Measurements from ENCODE around the gene BPIFA1. TPM values are rescaled to one million over a fixed set of nuclear protein-coding genes. Genes with fewer than 3 reads are reported as not detected.

BPIFA1 gene
- polyA plus RNA-seq, 4 donors = 0.67 TPM; not detected in 3

GRCh38 chr20:33203444-33203843 is 32.4 kb upstream of the BPIFA1 start:
- whole genome bisulfite sequencing, 3 donors = 84 to 85% (median 84%) methylated on average over 3 of the region's 3 CpGs
- DNase-seq (no peak), FAIRE-seq (no peak)
- no peaks in the 10 kb centered on the region for H3K27me3 ChIP-seq (ENCODE audit: control insufficient read depth in 3 of 3, insufficient read depth in 3 of 3, low read length in 3 of 3)
- no peak overlapping the region for H3K4me3 ChIP-seq (ENCODE audit: low read depth in 1 of 3, low read length in 3 of 3)
- H3K9me3 ChIP-seq (ENCODE audit: control insufficient read depth in 2 of 2, insufficient read depth in 1 of 2, low read depth in 1 of 2, low read length in 1 of 2) = no peaks in the 10 kb centered on the region
- H3K4me1 ChIP-seq (ENCODE audit: control insufficient read depth in 3 of 3, insufficient read depth in 2 of 3, low read depth in 1 of 3, low read length in 2 of 3) = no peaks in the 10 kb centered on the region
- H3K27ac ChIP-seq (ENCODE audit: low read depth in 1 of 3, low read length in 2 of 3) = no peak overlapping the region
- no peaks in the 10 kb centered on the region for H3K36me3 ChIP-seq (ENCODE audit: control insufficient read depth in 3 of 3, insufficient read depth in 2 of 3, low read depth in 1 of 3, low read length in 3 of 3)

DNA sequence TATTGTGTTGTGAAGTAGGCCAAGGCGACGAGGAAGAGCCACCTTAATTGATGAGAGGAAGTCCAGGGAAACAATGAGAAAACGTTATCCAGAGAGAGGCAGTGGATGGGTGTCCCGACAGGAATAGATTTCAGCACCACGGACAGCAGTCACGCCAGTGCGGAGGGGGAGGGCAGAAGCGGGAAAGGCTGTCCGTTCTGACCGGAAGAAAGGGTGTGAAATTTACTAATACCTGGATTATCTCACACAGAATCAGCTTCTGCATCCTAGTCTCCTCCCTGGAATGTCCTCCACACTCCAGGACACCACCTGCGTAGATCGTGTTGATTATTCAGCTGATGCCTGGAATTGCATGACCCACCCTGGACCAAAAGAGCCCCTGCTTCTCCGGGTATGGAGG is 26.0 kb upstream of the BPIFA1 start:
- Histone ChIP-seq H3K4me1 (ENCODE audit: control insufficient read depth in 3 of 3, insufficient read depth in 2 of 3, low read depth in 1 of 3, low read length in 2 of 3) (no peaks in the 10 kb centered on the region), H3K27ac (ENCODE audit: low read depth in 1 of 3, low read length in 2 of 3) (no peak overlapping the region), H3K27me3 (ENCODE audit: control insufficient read depth in 3 of 3, insufficient read depth in 3 of 3, low read length in 3 of 3) (peaks cover 0 to 9% (median 0%) of the 10 kb centered on the region in 3 donors), H3K9me3 (ENCODE audit: control insufficient read depth in 2 of 2, insufficient read depth in 1 of 2, low read depth in 1 of 2, low read length in 1 of 2) (no peaks in the 10 kb centered on the region), H3K4me3 (ENCODE audit: low read depth in 1 of 3, low read length in 3 of 3) (no peak overlapping the region), H3K36me3 (ENCODE audit: control insufficient read depth in 3 of 3, insufficient read depth in 2 of 3, low read depth in 1 of 3, low read length in 3 of 3) (no peaks in the 10 kb centered on the region)
- FAIRE-seq = no peak
- 7 to 8% (median 7%) methylated on average over 13 of the region's 13 CpGs for WGBS, 3 donors
- DNase-seq = peak; percentile 55 to 76

DNA sequence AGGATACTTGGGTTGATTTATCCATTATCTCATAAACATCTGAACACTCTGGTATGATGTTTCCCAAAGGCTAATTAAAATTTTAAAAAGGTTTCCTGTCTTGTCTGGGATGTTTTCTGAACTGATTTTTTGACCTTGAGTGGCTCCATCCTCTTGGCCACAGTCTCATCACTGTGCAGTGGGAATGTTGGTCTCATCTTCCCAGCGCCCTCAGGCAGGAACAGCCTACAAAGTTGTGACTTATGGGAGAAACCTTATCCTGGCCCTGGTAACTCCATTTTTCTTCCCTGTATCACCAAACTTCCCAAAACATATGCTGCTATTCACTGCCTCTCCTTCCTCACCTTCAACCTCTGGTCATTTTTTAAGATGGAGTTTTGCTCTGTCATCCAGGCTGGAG is 25.4 kb upstream of the BPIFA1 start:
- 17 to 45% (median 28%) methylated on average over 1 of the region's 1 CpG for WGBS, 3 donors
- FAIRE-seq (no peak), DNase-seq (no peak)
- Histone ChIP-seq H3K4me1 (ENCODE audit: control insufficient read depth in 3 of 3, insufficient read depth in 2 of 3, low read depth in 1 of 3, low read length in 2 of 3) (no peaks in the 10 kb centered on the region), H3K4me3 (ENCODE audit: low read depth in 1 of 3, low read length in 3 of 3) (no peak overlapping the region), H3K9me3 (ENCODE audit: control insufficient read depth in 2 of 2, insufficient read depth in 1 of 2, low read depth in 1 of 2, low read length in 1 of 2) (no peaks in the 10 kb centered on the region), H3K27ac (ENCODE audit: low read depth in 1 of 3, low read length in 2 of 3) (no peak overlapping the region), H3K27me3 (ENCODE audit: control insufficient read depth in 3 of 3, insufficient read depth in 3 of 3, low read length in 3 of 3) (peaks cover 0 to 9% (median 0%) of the 10 kb centered on the region in 3 donors), H3K36me3 (ENCODE audit: control insufficient read depth in 3 of 3, insufficient read depth in 2 of 3, low read depth in 1 of 3, low read length in 3 of 3) (no peaks in the 10 kb centered on the region)

- H3K4me1 ChIP-seq (ENCODE audit: control insufficient read depth in 3 of 3, insufficient read depth in 2 of 3, low read depth in 1 of 3, low read length in 2 of 3) = no peaks in the 10 kb centered on the region
- 16 to 23% (median 18%) methylated on average over 5 of the region's 5 CpGs for WGBS, 3 donors
- FAIRE-seq = no peak
- H3K36me3 ChIP-seq (ENCODE audit: control insufficient read depth in 3 of 3, insufficient read depth in 2 of 3, low read depth in 1 of 3, low read length in 3 of 3) = no peaks in the 10 kb centered on the region
- no peaks in the 10 kb centered on the region for H3K9me3 ChIP-seq (ENCODE audit: control insufficient read depth in 2 of 2, insufficient read depth in 1 of 2, low read depth in 1 of 2, low read length in 1 of 2)
- H3K27me3 ChIP-seq (ENCODE audit: control insufficient read depth in 3 of 3, insufficient read depth in 3 of 3, low read length in 3 of 3) = peaks cover 0 to 9% (median 0%) of the 10 kb centered on the region in 3 donors
- H3K4me3 ChIP-seq (ENCODE audit: low read depth in 1 of 3, low read length in 3 of 3) = no peak overlapping the region
- no peak overlapping the region for H3K27ac ChIP-seq (ENCODE audit: low read depth in 1 of 3, low read length in 2 of 3)
- DNase-seq = peak; percentile 38 to 53
These were observed 23.9 kb upstream of the BPIFA1 start for GRCh38 chr20:33211817-33212424.

DNA sequence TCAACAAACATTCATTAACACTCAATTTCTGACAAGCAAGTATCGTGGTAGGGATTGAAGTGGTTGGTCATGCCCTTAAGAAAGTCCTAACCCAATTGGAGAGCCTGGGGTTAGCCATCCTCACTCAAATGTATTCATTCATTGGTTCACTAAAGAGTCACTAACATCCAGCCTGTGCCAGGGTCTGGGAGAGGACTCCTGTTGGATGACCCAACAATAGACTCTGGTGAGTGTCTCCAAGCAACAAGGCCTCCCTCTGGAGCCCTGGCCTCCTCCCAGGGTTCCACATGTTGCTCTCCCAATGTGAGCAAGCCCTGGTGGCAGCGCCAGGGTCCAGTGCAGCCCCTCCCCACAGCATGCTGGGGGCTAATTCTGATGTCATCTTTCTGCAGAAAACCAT is 18.7 kb upstream of the BPIFA1 start, which contains the start of gene BPIFA3:
BPIFA3 (plus strand) TSS at position 301 of the 400 bp plus-strand sequence. CDS start 185 bp downstream, outside the sequence.
- DNase-seq (no peak), FAIRE-seq (no peak)
- Histone ChIP-seq H3K27me3 (ENCODE audit: control insufficient read depth in 3 of 3, insufficient read depth in 3 of 3, low read length in 3 of 3) (peaks cover 0 to 8% (median 0%) of the 10 kb centered on the region in 3 donors), H3K27ac (ENCODE audit: low read depth in 1 of 3, low read length in 2 of 3) (no peak within 1 kb of the TSS), H3K9me3 (ENCODE audit: control insufficient read depth in 2 of 2, insufficient read depth in 1 of 2, low read depth in 1 of 2, low read length in 1 of 2) (no peaks in the 10 kb centered on the region), H3K4me1 (ENCODE audit: control insufficient read depth in 3 of 3, insufficient read depth in 2 of 3, low read depth in 1 of 3, low read length in 2 of 3) (no peaks in the 10 kb centered on the region), H3K4me3 (ENCODE audit: low read depth in 1 of 3, low read length in 3 of 3) (no peak within 1 kb of the TSS), H3K36me3 (ENCODE audit: control insufficient read depth in 3 of 3, insufficient read depth in 2 of 3, low read depth in 1 of 3, low read length in 3 of 3) (no peaks in the 10 kb centered on the region)
- WGBS, 3 donors = 64 to 76% (median 67%) methylated on average over 2 of the region's 2 CpGs

- WGBS, 3 donors = 75 to 82% (median 81%) methylated on average over 4 of the region's 4 CpGs
- H3K36me3 ChIP-seq (ENCODE audit: control insufficient read depth in 3 of 3, insufficient read depth in 2 of 3, low read depth in 1 of 3, low read length in 3 of 3) = no peaks in the 10 kb centered on the region
- no peak overlapping the region for H3K27ac ChIP-seq (ENCODE audit: low read depth in 1 of 3, low read length in 2 of 3)
- no peaks in the 10 kb centered on the region for H3K27me3 ChIP-seq (ENCODE audit: control insufficient read depth in 3 of 3, insufficient read depth in 3 of 3, low read length in 3 of 3)
- FAIRE-seq = no peak
- DNase-seq = no peak
- H3K4me3 ChIP-seq (ENCODE audit: low read depth in 1 of 3, low read length in 3 of 3) = no peak overlapping the region
- H3K4me1 ChIP-seq (ENCODE audit: control insufficient read depth in 3 of 3, insufficient read depth in 2 of 3, low read depth in 1 of 3, low read length in 2 of 3) = no peaks in the 10 kb centered on the region
- H3K9me3 ChIP-seq (ENCODE audit: control insufficient read depth in 2 of 2, insufficient read depth in 1 of 2, low read depth in 1 of 2, low read length in 1 of 2) = no peaks in the 10 kb centered on the region
These were observed 11.4 kb upstream of the BPIFA1 start for GRCh38 chr20:33224399-33224798.

DNA sequence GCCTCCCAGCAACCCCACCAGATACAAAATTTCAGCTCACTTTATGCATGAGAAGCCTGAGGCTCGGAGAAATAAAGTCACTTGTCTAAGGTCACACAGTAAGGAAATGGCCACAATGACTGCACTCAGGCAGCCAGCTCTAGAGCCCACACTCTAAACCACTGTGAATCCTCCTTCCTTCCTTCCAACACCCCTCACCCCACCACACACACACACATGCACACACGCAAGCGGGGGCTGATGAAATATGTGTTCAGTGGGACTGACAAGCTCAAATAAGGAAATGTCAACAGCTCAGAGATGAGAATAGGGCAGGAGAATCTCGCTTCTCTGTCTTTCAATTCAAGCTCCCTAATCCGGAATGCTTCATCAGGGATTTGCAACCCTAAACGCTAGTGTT is 6.0 kb upstream of the BPIFA1 start:
- no peak overlapping the region for H3K4me3 ChIP-seq (ENCODE audit: low read depth in 1 of 3, low read length in 3 of 3)
- H3K36me3 ChIP-seq (ENCODE audit: control insufficient read depth in 3 of 3, insufficient read depth in 2 of 3, low read depth in 1 of 3, low read length in 3 of 3) = no peaks in the 10 kb centered on the region
- H3K27ac ChIP-seq (ENCODE audit: low read depth in 1 of 3, low read length in 2 of 3) = no peak overlapping the region
- H3K9me3 ChIP-seq (ENCODE audit: control insufficient read depth in 2 of 2, insufficient read depth in 1 of 2, low read depth in 1 of 2, low read length in 1 of 2) = no peaks in the 10 kb centered on the region
- H3K27me3 ChIP-seq (ENCODE audit: control insufficient read depth in 3 of 3, insufficient read depth in 3 of 3, low read length in 3 of 3) = peaks cover 0 to 7% (median 0%) of the 10 kb centered on the region in 3 donors
- no peaks in the 10 kb centered on the region for H3K4me1 ChIP-seq (ENCODE audit: control insufficient read depth in 3 of 3, insufficient read depth in 2 of 3, low read depth in 1 of 3, low read length in 2 of 3)
- 46 to 60% (median 51%) methylated on average over 6 of the region's 6 CpGs for WGBS, 3 donors
- DNase-seq (no peak), FAIRE-seq (no peak)

- no peak overlapping the region for H3K27ac ChIP-seq (ENCODE audit: low read depth in 1 of 3, low read length in 2 of 3)
- no peaks in the 10 kb centered on the region for H3K9me3 ChIP-seq (ENCODE audit: control insufficient read depth in 2 of 2, insufficient read depth in 1 of 2, low read depth in 1 of 2, low read length in 1 of 2)
- H3K4me3 ChIP-seq (ENCODE audit: low read depth in 1 of 3, low read length in 3 of 3) = no peak overlapping the region
- H3K36me3 ChIP-seq (ENCODE audit: control insufficient read depth in 3 of 3, insufficient read depth in 2 of 3, low read depth in 1 of 3, low read length in 3 of 3) = no peaks in the 10 kb centered on the region
- FAIRE-seq (no peak), DNase-seq (no peak)
- 60 to 73% (median 61%) methylated on average over 7 of the region's 7 CpGs for WGBS, 3 donors
- no peaks in the 10 kb centered on the region for H3K4me1 ChIP-seq (ENCODE audit: control insufficient read depth in 3 of 3, insufficient read depth in 2 of 3, low read depth in 1 of 3, low read length in 2 of 3)
- H3K27me3 ChIP-seq (ENCODE audit: control insufficient read depth in 3 of 3, insufficient read depth in 3 of 3, low read length in 3 of 3) = peaks cover 0 to 9% (median 0%) of the 10 kb centered on the region in 3 donors
These were observed 4.6 kb upstream of the BPIFA1 start for GRCh38 chr20:33231237-33231636.

Measured in small intestine (tissue), 7 donors.